Urinary bladder (tissue), 4 donors: ENCODE measurements around the gene ERICH3. TPM values are rescaled to one million over a fixed set of nuclear protein-coding genes. Genes with fewer than 3 reads are reported as not detected.
"Not testable (repeated sequence)": the region's sequence is repeated elsewhere in the genome, so short reads cannot be mapped to it uniquely, and the experiment has no call there.

Experiments
- DNase-seq: peaks from one replicate; pipeline ENCODE4 v3.0.0-alpha.2; 2015; ENCODE audit errors: extremely low spot score
- H3K27ac ChIP-seq: one replicate; pipeline ENCODE4 v1.5.1; 2013; ENCODE audit warnings: low read depth, mild to moderate bottlenecking, moderate library complexity
- H3K36me3 ChIP-seq: one replicate; pipeline ENCODE4 v1.6.1; 2013; ENCODE audit warnings: mild to moderate bottlenecking, moderate library complexity; ENCODE audit not compliant: insufficient read depth
- H3K4me1 ChIP-seq: one replicate; pipeline ENCODE4 v1.6.1; 2013; ENCODE audit warnings: mild to moderate bottlenecking, moderate library complexity; ENCODE audit not compliant: insufficient read depth
- H3K4me3 ChIP-seq: one replicate; pipeline ENCODE4 v1.5.1; 2013; ENCODE audit warnings: low read depth, low read length
- WGBS: extraction: QIAGEN DNeasy Blood & Tissue Kit; methylation state at CpG from one replicate; pipeline ENCODE4 v1.1.7; 2013; 5-methylcytosine and 5-hydroxymethylcytosine counted together
- polyA plus RNA-seq: library from polyadenylated mRNA; stranded (reverse); fragments of 200-250 nt; gene quantifications from one replicate; pipeline ENCODE4 v1.2.3, GENCODE V29; 2013
- total RNA-seq: library from RNA; depleted of rRNA; stranded (reverse); fragments of >200 nt; gene quantifications from one replicate; pipeline ENCODE4 v1.2.3, GENCODE V29; 2014
- donor health status: healthy with polysubstance abuse.
- donor health status: healthy.

Gene ERICH3
- total and polyA plus RNA-seq, 2 donors: 0.11 to 0.79 TPM

DNA sequence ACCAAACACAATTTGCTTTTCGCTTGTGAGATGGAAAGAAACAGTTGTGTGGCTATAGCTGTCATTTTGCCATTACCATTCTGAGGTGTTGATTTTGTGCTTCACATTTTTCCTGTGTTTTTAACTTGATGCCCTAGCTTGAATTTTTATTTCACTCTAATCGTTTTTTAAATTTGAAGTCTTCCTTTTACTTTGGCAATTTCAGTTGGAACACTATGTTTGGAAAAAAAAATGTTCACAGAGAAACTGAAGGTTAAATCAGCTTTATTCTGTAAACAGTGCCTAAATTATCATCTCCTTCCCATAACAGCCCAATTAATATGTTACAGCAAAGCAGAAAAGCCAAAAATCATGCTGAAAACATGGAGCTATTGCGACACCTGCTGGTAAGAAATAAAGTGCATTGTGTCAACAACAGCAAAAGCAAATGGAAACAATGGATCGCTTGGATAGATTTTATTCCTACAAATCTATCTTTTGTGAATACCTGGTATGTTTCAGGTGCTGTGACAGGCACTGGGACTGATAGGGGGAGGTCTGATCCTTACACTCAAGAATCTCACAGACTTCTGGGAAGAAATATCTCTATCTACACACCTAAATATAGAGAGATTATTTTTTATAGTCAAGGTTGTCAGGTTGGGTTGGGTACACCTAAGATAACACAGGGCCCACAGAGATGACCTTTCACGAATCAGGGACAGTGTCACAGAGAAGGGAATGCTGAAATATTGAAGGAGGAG lies 16.2 kb upstream of the ERICH3 start:
- DNase-seq: no peak
- Histone ChIP-seq H3K27ac (no peak overlapping the region), H3K36me3 (no peaks in the 10 kb centered on the region), H3K4me1 (no peaks in the 10 kb centered on the region), H3K4me3 (no peak overlapping the region)
- WGBS: 23% methylated on average over 5 of the region's 5 CpGs

DNA sequence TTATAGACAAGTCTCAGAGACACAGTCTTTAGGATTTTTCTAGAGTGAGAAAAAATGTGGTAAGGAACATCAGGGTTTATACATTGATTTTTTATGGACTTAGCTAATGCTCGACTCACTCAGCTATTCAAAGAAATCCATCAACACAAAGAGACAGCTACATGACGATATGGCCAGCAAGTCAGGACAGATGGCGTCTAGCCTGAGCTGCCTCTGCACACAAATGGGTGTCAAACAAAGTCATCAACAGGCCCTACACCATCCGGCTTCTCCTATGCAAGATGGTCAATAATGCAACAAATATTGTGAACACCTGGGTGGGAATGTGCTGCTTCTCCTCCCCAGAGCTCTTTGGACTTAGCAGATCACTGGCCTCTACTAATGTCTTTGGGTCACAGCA lies 13.3 kb upstream of the ERICH3 start:
- WGBS: 80% methylated on average over 4 of the region's 4 CpGs
- no peaks in the 10 kb centered on the region for H3K36me3 ChIP-seq
- H3K27ac ChIP-seq: no peak overlapping the region
- no peak overlapping the region for H3K4me3 ChIP-seq
- no peak for DNase-seq
- no peaks in the 10 kb centered on the region for H3K4me1 ChIP-seq

DNA sequence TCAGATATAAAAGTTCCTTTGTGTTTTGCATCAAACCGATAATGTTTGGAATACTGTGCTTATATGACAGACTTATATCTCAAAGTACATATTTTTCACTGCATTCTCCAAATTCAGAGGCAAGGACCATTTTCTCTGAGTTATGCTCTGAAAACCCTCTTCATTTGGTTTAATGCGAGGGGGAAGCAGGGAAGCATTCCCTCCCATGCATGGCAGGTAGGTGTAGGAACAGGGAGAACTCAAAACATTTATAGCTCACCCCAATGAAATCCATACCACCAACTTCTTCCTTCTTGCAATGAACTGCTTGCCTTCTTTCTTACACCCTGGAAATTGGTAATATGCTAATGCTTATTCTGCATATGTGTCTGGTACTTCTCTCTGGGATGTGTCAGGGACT lies 10.7 kb upstream of the ERICH3 start:
- no peak overlapping the region for H3K27ac ChIP-seq
- 85% methylated on average over 2 of the region's 2 CpGs for WGBS
- no peak overlapping the region for H3K4me3 ChIP-seq
- no peaks in the 10 kb centered on the region for H3K36me3 ChIP-seq
- no peak for DNase-seq
- no peaks in the 10 kb centered on the region for H3K4me1 ChIP-seq

DNA sequence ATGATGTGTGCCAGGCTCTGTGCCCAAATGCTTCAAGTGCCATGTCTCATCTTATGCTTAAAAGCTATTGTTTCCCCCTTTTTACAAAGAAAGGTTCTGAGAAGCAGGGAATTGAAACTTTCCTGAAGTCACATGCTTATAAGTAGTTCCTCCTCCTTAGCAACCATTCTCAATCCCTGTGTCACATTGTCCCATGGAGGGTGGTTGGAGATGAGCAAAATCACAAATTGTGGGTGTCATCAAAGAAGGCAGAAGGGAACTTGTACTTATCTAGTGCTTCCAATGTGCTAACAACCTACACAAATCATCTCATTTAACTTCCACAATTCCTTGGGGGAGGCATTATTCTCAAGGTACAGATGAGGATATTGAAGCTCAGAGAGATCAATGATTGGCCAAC lies 10.1 kb upstream of the ERICH3 start:
- Histone ChIP-seq H3K4me3 (no peak overlapping the region), H3K4me1 (no peaks in the 10 kb centered on the region), H3K27ac (no peak overlapping the region), H3K36me3 (no peaks in the 10 kb centered on the region)
- no peak for DNase-seq

DNA sequence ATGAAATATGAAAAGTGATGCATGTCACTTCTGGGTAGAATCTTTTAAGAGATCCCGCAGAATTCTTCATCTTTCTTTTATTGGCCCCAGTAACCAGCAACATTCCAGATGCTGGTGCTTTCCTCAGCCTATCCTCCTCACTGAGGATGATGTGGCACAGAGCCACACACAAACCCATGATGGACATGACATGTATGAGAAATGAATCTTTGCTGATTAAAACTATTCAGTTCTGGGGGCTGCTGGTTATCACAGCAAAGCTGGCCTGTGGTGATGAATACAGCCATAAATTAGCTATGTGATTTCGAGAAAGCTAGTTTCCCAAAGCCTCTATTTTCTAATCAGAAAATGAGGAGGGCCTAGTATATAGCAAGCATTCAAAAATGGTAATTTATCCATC lies 8.3 kb upstream of the ERICH3 start:
- Histone ChIP-seq H3K4me3 (no peak overlapping the region), H3K27ac (no peak overlapping the region), H3K4me1 (no peaks in the 10 kb centered on the region), H3K36me3 (no peaks in the 10 kb centered on the region)
- no peak for DNase-seq
- 90% methylated on average over 2 of the region's 2 CpGs for WGBS

DNA sequence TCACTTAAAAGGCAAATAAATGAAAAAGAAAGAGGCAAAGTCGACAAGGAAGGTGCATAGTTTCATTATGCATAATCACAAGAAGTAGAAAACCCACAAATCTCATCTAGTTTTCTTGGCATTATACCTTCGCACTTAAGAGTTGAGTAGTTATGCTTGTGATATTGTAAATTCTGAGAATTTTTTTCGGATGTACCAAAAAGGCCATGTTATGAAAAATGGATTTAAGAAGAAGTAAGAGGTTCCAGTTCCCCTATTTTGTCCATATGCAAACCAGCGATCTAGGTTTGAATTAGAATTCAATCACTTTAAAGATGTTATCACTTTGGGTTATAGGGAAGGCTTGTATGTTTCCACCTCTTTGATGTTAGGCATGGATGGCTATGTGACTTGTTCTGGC lies 7.9 kb upstream of the ERICH3 start:
- DNase-seq: no peak
- H3K27ac ChIP-seq: no peak overlapping the region
- no peaks in the 10 kb centered on the region for H3K4me1 ChIP-seq
- no peaks in the 10 kb centered on the region for H3K36me3 ChIP-seq
- no peak overlapping the region for H3K4me3 ChIP-seq
- 89% methylated on average over 4 of the region's 4 CpGs for WGBS

DNA sequence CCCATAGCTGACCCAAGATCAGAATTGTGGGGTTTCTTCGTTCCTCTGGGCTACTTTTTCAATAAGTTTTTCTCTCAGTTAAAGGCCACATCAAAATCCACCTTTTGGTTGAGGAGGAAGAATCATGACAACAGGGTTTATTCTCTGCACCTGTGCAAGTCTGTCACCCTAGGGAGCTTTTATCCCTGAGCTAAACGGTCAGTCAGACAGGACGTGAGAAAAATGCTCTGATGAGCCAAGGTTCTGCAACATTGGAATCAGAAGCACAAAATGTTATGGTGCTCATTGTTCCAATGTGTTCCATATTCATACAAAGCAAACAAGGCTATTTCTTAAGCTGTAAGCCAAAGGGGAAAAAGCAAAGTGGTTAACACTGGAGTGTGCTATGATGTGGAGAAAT lies 7.4 kb upstream of the ERICH3 start:
- Histone ChIP-seq H3K36me3 (no peaks in the 10 kb centered on the region), H3K4me1 (no peaks in the 10 kb centered on the region), H3K4me3 (no peak overlapping the region), H3K27ac (no peak overlapping the region)
- 64% methylated on average over 3 of the region's 3 CpGs for WGBS
- no peak for DNase-seq

DNA sequence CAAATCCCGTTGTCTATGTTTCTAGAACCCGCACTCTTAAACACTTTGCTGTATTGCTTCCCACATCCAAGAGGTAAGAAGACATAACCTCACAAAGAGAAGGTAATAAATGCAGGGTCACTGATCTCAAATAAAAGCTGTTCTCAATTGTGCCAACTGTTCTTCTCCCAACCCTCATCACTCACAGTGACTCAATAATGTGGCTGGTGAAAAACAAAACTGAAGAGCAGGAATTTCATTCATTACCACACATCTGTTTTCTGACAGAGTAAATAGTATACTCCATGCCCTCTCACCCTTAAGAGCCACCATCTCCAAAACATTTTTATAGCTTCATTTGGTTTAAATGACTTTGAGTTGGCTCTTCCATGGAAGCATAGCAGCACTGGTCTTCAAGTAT lies 6.2 kb upstream of the ERICH3 start:
- 94% methylated on average over 2 of the region's 2 CpGs for WGBS

DNA sequence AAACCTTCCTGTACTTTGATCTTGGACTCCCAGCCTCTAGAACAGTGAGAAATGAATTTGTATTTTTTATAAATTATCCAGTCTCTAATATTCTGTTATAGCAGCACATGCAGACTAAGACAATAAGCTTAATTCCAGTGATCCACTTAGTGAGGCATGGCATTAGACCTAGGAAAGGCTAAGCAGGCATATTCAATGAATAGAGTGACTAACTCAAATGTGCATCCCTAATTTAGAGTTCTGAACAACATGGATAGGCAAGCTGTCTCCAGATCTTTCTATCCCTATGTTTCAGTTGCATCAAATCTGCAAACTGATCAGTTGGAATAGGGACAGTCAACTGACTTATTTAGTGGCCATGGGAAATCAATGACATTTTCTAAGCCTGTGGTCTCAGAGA lies 4.3 kb upstream of the ERICH3 start:
- Histone ChIP-seq H3K36me3 (no peaks in the 10 kb centered on the region), H3K4me1 (no peaks in the 10 kb centered on the region), H3K4me3 (no peak overlapping the region), H3K27ac (no peak overlapping the region)
- no peak for DNase-seq

More for the DNA sequence above, 6.2 kb upstream of the ERICH3 start:
- Histone ChIP-seq H3K27ac (no peak overlapping the region), H3K4me3 (no peak overlapping the region), H3K4me1 (no peaks in the 10 kb centered on the region), H3K36me3 (no peaks in the 10 kb centered on the region)
- no peak for DNase-seq

DNA sequence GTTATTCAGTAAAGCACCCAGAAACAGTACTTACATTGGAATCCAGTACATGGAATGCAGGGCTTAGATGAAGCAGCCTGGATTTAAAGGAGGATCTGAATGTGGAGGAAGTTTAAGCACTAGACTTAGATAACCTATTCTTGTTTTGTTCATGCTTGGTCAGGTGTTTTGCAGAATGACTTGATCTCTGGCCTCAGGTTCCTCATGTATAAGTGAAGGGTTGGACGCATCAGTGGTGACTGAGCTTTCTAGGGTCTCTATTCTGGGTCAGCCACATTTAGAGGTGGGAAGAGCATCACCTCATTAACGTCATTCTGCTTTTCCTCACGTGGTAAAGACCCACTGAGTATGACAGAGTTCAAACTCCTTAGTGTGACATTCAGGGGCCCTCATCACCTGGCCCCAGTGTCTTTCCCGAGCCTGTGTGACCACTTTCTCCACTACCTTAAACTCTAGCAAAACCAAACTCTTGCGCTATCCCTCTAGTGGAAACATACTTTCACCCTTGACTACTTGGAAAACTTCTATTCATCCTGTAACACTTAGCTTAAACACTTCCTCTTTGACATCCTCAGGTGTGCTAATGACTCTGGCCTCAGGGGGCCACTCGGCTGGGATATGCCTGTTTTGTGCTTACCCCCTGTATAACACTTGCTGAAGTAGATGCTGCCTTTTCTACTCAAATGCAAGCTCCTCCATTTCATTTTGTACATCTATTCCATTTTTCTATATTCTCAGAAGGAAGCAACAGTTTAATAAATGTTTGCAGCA lies 871 bp upstream of the ERICH3 start:
- Histone ChIP-seq H3K4me1 (no peaks in the 10 kb centered on the region), H3K27ac (no peak overlapping the region), H3K36me3 (no peaks in the 10 kb centered on the region), H3K4me3 (no peak overlapping the region)
- 62% methylated on average over 6 of the region's 6 CpGs for WGBS
- no peak for DNase-seq

DNA sequence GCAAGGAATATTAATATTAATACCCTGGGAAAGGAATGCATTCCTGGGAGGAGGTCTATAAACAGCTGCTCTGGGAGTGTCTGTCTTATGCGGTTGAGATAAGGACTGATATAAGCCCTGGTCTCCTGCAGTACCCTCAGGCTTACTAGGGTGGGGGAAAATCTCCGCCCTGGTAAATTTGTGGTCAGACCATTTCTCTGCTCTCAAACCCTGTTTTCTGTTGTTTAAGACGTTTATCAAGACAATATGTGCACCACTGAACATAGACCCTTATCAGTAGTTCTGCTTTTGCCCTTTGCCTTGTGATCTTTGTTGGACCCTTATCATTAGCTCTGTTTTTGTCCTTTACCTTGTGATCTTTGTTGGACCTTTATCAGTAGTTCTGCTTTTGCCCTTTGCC lies 2.7 kb downstream of the ERICH3 start:
- H3K4me1 ChIP-seq, H3K4me3 ChIP-seq, H3K36me3 ChIP-seq, DNase-seq, H3K27ac ChIP-seq: not testable (repeated sequence)
- 88% methylated on average over 3 of the region's 3 CpGs for WGBS

DNA sequence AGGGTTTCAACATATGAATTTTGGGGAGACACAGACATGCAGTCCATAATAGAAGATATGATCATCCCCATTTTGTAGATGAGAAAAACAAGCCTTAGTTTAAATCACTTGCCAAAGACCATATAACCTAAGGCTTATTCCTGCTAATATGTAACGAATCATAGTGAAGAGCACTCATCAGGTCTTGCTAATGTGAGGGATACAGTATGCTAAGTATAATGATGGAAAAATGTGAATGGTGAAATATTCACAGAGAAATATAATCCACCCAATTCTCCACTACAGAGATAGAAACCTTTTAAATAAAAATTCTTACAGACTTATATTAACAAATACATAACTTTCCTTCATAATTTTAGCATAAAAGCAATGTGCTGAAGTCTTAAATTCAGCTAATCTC lies 18.9 kb downstream of the ERICH3 start:
- Histone ChIP-seq H3K36me3 (no peaks in the 10 kb centered on the region), H3K4me1 (no peaks in the 10 kb centered on the region), H3K4me3 (no peak overlapping the region), H3K27ac (no peak overlapping the region)
- no peak for DNase-seq
- 87% methylated on average over 1 of the region's 1 CpG for WGBS

DNA sequence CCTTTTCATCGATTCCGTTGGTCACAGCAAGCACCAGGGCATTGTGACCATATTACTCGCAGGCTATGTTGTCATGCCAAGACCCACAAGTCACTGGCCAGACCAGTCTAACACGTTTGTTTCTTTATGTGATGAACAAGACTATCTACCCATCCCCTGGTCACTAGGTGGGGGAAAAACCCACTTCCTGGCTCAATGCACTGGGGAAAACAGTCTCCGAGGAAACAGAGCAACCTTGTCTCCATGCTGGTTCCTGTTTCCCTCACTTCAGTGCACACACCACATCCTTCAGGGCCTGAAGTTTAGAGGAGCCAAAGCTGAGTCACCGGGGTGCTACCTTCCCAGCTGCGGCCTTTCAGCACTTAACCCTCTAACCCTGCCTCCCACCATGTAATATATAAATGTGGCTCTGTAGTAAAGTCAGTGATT lies 20.9 kb downstream of the ERICH3 start:
- DNase-seq: peak; percentile 58
- WGBS: 50% methylated on average over 7 of the region's 7 CpGs
- H3K4me3 ChIP-seq: no peak overlapping the region
- H3K27ac ChIP-seq: no peak overlapping the region
- H3K36me3 ChIP-seq: no peaks in the 10 kb centered on the region
- no peaks in the 10 kb centered on the region for H3K4me1 ChIP-seq

DNA sequence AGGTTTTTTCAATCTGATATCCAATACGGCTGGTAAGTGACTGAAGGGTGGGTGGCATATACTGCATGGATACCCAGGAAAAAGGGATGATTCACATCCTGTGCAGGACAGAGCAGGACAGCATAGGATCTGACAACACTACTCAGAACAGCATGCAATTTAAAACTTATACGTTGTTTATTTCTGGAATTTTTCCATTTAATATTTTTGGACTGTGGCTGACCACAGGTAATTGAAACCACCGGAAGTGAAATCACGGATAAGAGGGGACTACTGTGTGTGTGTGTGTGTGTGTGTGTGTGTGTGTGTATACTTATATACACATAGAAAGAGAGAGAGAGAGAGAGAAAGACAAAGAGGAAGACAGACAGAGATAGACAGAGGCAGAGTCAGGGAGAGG lies 23.0 kb downstream of the ERICH3 start:
- no peaks in the 10 kb centered on the region for H3K4me1 ChIP-seq

More for the DNA sequence above, 23.0 kb downstream of the ERICH3 start:
- DNase-seq: no peak
- Histone ChIP-seq H3K27ac (no peak overlapping the region), H3K4me3 (no peak overlapping the region), H3K36me3 (no peaks in the 10 kb centered on the region)
- 73% methylated on average over 4 of the region's 4 CpGs for whole genome bisulfite sequencing
